Thyroid gland (tissue), 4 donors: ENCODE data around the gene GABRR2.

ENCODE experiments used
- CTCF ChIP-seq, 6 experiments: fragments of 200-600 bp in 3 of 6; fragments of 450-650 bp in 3 of 6; sonication (generic) in 3 of 6; IDR thresholded peaks; one replicate each; pipeline ENCODE4 v1.5.1; 2016 to 2019; ENCODE audit warnings: antibody characterized with exemption in 6 of 6, mild to moderate bottlenecking in 2 of 6, inconsistent platforms in 1 of 6, moderate library complexity in 1 of 6
- POLR2A ChIP-seq, 2 donors: fragments of 450-650 bp; IDR thresholded peaks; one replicate each; pipeline ENCODE4 v1.6.1; 2017; ENCODE audit warnings: antibody characterized with exemption in 2 of 2, mild to moderate bottlenecking in 2 of 2, moderate library complexity in 1 of 2

DNA sequence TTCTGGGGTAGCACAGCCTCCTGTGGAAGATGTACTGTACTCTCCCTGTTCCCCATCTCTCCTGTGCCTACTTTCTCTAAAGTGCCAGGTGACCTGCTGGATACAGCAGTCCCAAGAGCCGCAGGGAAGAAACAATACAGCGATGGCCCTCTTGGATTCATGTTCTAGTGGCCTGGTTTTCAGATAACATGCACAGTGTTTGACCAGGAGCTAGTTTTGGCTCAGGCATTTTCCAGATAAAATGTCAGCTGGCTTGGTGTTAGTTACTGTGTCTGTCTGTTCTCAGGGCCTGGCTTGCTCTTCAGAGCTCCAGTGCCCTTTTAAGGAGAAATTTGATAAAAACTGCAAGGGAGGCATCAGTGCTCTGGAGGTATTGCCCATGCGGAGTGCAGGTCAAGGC is 41.3 kb downstream of the GABRR2 start:
- TF ChIP-seq CTCF (IDR thresholded peaks at IDR 0.05) (no peak), POLR2A (IDR thresholded peaks at IDR 0.05) (no peak)
